ENCODE results near the gene GAS7.
A peak's percentile ranks its signal among the peaks of the same experiment; 100 is the strongest.
"Not testable (repeated sequence)": the region's sequence is repeated elsewhere in the genome, so short reads cannot be mapped to it uniquely, and the experiment has no call there.

Gene GAS7

GRCh38 chr17:10021272-10021984 is 177.0 kb downstream of the GAS7 start:
- no peak for DNase-seq (ENCODE audit: low spot score)

- no peak for DNase-seq (ENCODE audit: low spot score)
Observed at GRCh38 chr17:10019941-10020451, 178.4 kb downstream of the GAS7 start.

- no peak for DNase-seq (ENCODE audit: low spot score)
Observed at GRCh38 chr17:10018461-10018891, 179.9 kb downstream of the GAS7 start.

- DNase-seq (ENCODE audit: low spot score): not testable (repeated sequence)
Observed at GRCh38 chr17:10016958-10017570, 181.3 kb downstream of the GAS7 start.

GRCh38 chr17:10013365-10014112 is 184.9 kb downstream of the GAS7 start:
- DNase-seq (ENCODE audit: low spot score): peak; percentile 22

GRCh38 chr17:10010752-10011151 is 187.7 kb downstream of the GAS7 start:
- DNase-seq (ENCODE audit: low spot score): peak; percentile 14

GRCh38 chr17:10003705-10004104 is 194.7 kb downstream of the GAS7 start:
- DNase-seq (ENCODE audit: low spot score): no peak

GRCh38 chr17:10002567-10003360 is 195.6 kb downstream of the GAS7 start:
- not testable (repeated sequence) for DNase-seq (ENCODE audit: low spot score)

GRCh38 chr17:10001306-10001873 is 197.0 kb downstream of the GAS7 start:
- no peak for DNase-seq (ENCODE audit: low spot score)

GRCh38 chr17:9999919-10000695 is 198.3 kb downstream of the GAS7 start:
- DNase-seq (ENCODE audit: low spot score): no peak

GRCh38 chr17:9998060-9998459 is 200.3 kb downstream of the GAS7 start:
- DNase-seq (ENCODE audit: low spot score): no peak

- DNase-seq (ENCODE audit: low spot score): no peak
Observed at GRCh38 chr17:9994761-9995160, 203.6 kb downstream of the GAS7 start.

GRCh38 chr17:9991796-9992195 is 206.6 kb downstream of the GAS7 start:
- DNase-seq (ENCODE audit: low spot score): no peak

GRCh38 chr17:9991351-9991750 is 207.1 kb downstream of the GAS7 start:
- no peak for DNase-seq (ENCODE audit: low spot score)

GRCh38 chr17:9987779-9988585 is 210.4 kb downstream of the GAS7 start:
- no peak for DNase-seq (ENCODE audit: low spot score)

- DNase-seq (ENCODE audit: low spot score): no peak
Observed at GRCh38 chr17:9986754-9987382, 211.5 kb downstream of the GAS7 start.

GRCh38 chr17:9985646-9986045 is 212.8 kb downstream of the GAS7 start:
- no peak for DNase-seq (ENCODE audit: low spot score)

GRCh38 chr17:9984768-9985167 is 213.6 kb downstream of the GAS7 start:
- no peak for DNase-seq (ENCODE audit: low spot score)

- no peak for DNase-seq (ENCODE audit: low spot score)
Observed at GRCh38 chr17:9982159-9982558, 216.2 kb downstream of the GAS7 start.
